LNCaP clone FGC (cell line): ENCODE results near the gene MXD1.

Experiments
- DNase-seq: peaks from one replicate; pipeline ENCODE4 v3.0.0-alpha.2; 2011; ENCODE audit warnings: low read depth
- H3K4me3 ChIP-seq: 2 replicates; pipeline ENCODE4 v1.5.1; 2011; ENCODE audit warnings: mild to moderate bottlenecking, low read depth, low read length, control low read depth
- TF ChIP-seq, protein P1 (sequence below): IDR thresholded peaks from 2 replicates; pipeline ENCODE4 v1.5.1; 2012; ENCODE audit warnings: mild to moderate bottlenecking; ENCODE audit not compliant: control insufficient read depth, insufficient read depth; ENCODE audit errors: extremely low read depth

The MXD1 gene

DNA sequence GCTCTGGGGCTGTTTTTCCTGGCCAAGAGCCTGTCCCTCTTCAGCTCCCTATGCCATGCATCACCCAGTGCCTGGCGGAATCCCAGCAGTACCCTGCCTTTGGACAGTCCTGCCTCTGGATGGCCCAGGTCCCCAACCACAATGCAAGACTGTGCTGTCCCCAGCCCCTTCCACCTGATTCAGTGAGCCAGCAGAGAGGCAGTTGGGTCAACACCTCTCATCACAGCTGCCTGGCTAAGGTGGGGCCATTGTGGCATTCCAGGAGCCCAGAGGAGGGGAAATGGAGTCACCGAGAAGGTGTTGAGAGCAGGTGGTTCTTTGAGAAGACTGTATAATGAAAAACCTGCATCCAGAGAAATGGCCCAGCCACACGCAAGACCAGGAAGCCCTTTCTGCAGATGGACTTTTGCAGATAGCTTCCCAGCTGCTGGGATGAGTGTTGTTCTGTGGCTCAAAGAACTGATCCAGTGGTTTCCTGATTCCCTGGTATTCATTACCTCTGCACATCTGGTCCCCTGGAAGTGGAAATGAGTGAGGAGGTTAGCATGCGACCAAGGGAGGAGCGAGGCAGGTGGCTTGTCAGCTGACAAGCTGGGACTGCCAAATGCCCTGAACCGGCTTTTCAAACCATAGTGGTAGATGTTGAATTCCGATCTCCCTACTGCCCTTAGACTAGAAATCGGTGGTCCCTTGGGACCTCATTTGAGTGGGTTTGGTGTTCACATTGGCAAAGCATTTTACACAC is 48.2 kb downstream of the MXD1 start:
- TF ChIP-seq, protein P1, sequence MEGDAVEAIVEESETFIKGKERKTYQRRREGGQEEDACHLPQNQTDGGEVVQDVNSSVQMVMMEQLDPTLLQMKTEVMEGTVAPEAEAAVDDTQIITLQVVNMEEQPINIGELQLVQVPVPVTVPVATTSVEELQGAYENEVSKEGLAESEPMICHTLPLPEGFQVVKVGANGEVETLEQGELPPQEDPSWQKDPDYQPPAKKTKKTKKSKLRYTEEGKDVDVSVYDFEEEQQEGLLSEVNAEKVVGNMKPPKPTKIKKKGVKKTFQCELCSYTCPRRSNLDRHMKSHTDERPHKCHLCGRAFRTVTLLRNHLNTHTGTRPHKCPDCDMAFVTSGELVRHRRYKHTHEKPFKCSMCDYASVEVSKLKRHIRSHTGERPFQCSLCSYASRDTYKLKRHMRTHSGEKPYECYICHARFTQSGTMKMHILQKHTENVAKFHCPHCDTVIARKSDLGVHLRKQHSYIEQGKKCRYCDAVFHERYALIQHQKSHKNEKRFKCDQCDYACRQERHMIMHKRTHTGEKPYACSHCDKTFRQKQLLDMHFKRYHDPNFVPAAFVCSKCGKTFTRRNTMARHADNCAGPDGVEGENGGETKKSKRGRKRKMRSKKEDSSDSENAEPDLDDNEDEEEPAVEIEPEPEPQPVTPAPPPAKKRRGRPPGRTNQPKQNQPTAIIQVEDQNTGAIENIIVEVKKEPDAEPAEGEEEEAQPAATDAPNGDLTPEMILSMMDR: no peak
- H3K4me3 ChIP-seq: no peak overlapping the region
- no peak for DNase-seq

DNA sequence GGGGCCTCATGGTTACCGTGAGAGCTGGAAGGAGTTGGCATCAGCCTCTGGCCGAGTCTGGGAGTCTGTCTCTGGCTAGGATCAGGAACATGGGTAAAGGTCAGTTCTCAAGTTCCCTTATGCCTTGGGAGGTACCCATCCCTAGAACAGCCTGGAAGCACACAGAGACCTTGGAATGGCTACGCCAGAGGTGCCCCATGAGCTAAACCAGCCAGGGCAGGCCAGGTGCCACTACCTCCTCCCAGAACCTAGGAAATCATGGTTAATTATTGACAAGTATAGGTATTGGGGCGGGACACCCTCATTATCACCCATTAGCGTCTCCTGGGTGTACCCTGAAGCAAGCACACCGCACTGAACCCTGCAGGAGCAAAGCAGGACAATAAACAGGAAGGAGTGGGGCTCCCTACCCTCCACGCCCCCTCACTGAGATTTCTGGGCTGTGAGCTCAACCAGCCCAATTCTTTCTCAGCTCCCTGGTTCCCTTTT is 49.5 kb downstream of the MXD1 start:
- DNase-seq: no peak
- TF ChIP-seq, protein P1: no peak
- no peak overlapping the region for H3K4me3 ChIP-seq

DNA sequence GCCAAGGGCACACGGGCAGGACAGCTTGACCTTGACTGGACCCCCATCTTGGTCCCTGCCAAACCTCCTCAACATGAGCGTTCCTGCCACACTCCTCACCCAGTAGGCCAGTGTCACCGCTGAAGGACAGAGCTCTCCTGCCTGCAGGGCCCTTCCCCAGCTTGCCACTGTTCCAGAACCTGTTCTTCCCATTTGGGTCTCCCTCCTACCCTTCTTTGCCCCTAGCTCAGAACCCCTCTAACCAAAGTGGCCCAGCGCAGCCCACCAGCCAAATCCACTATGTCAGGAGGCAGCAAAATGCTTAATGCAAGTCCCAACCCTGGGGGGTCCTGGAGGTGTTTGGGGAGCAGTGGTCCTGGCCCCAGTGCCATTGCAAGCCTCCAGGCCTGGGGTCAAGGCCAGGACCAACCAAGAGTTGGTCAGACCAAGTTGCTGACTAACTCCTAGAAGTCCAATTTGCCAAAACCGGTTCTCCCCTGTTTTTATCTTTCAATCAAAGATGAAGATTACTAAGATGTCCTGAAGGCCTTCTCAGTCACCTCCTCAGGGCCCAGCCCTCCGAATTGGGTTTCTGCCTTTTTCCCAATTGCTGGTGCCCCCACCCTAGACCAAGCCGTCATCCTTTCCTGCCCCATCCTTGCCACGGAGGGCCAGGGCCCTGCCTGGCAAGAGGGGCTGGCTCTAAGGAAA is 51.0 kb downstream of the MXD1 start:
- DNase-seq: no peak
- no peak overlapping the region for H3K4me3 ChIP-seq
- TF ChIP-seq, protein P1: no peak

DNA sequence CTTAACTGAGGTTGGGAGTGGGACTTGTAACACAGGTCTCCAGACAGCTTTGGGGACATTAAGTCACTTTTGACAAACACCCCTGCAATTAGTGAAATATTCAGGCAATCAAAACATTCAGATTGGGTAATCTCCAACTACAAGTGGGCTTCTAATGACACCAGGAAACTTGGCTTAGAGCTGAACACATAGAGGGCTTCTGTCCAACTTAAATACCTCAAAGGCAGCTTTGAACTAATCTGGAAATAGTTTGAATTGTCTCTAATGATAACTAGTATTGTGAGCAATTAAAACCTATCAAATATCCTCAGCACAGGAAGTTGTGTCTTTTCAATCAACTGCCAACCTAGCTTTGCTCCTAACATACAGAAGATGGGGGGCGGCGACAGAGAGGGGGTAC is 51.6 kb downstream of the MXD1 start:
- TF ChIP-seq, protein P1: no peak
- H3K4me3 ChIP-seq: no peak overlapping the region
- no peak for DNase-seq

DNA sequence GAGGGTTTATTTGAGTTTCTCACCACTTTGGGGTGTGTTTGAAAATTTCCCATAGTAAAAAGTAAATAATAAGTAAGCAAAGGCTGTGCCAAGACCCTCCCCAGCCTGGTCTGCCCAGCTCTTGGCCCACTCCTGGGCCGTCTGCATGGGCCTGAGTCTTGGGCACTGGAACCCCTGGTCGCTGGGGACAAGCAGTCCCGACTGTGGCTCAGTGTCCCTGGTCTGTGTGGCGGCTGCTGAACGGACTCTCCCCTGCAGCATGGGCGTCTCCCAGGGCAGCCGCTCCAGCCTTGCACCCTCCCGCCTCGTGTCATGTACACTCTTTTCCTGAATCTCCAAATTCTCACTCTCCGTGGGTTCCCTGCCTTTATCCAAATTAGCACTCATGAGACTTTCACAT is 53.7 kb downstream of the MXD1 start:
- no peak overlapping the region for H3K4me3 ChIP-seq
- TF ChIP-seq, protein P1: no peak
- no peak for DNase-seq

DNA sequence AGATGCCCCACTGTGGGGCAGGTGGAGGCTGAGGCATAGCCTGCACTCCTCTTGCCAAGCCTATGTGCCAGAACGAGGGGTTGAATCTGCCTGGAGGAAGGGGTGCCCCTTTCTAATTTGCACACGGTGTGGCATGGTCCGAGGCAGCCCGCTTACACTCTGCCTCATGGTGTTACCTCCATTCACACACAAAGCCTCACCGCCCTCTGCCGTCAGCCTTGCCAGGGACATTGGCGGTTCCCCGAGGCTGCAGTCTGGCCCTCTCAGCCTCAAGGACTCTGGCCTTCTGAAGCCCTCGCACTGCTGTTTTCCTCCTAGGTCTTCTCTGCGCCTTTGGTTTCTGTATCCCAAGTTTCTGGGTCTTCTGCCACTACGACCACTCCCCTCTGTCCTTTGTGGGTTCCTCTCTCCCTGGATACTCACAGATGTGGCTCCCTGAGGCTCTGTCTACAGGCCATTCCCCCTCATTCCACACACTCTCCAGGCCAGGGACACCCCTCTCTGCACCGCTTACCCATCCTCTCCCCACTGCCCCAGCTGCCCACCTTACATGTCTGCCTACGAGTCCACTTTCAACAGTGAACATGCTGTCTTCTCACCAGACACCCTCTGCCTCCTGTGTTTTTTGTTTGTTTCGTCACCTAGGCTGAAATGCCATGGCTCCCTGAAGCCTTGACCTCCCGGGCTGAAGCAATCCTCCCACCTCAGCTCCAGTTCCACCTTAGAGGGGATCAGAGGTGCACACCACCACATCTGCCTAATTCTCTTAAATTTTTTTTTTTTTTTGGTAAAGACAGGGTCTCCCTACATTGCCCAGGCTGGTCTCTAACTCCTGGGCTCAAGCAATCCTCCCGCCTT is 54.4 kb downstream of the MXD1 start:
- TF ChIP-seq, protein P1: no peak
- no peak for DNase-seq
- no peak overlapping the region for H3K4me3 ChIP-seq
